Left lobe of liver (tissue), 2 donors: ENCODE data around the gene SAMD4B. TPM values are rescaled to one million over a fixed set of nuclear protein-coding genes. Genes with fewer than 3 reads are reported as not detected.
A peak's percentile ranks its signal among the peaks of the same experiment; 100 is the strongest.
"Not testable (repeated sequence)": the region's sequence is repeated elsewhere in the genome, so short reads cannot be mapped to it uniquely, and the experiment has no call there.

ENCODE experiments used
- ATAC-seq: fragments of 200-7000 bp; cut with Tn5 transposase; one replicate; pipeline ENCODE4 v1.9.1; 2020; ENCODE audit warnings: mild to moderate bottlenecking, moderate library complexity
- DNase-seq: peaks from one replicate; pipeline ENCODE4 v3.0.0-alpha.2; 2020; ENCODE audit warnings: low spot score
- total RNA-seq: library from RNA; stranded (reverse); gene quantifications from one replicate; pipeline ENCODE4 v1.2.1, GENCODE V29; 2021
- donor health status: DM: no; HTN: no; CAD: no; lungs with moderate emphysema.
- donor health status: DM: no; HTN: yes; CAD: no.

The SAMD4B gene
- total RNA-seq, 1 donor from 2014 or later: 30.1 TPM

- ATAC-seq: peak; percentile 97
- DNase-seq: peak; percentile 63
These were observed 20.7 kb downstream of the SAMD4B start for GRCh38 chr19:39362682-39363657.

GRCh38 chr19:39363901-39364457 is 21.8 kb downstream of the SAMD4B start:
- ATAC-seq: no peak
- DNase-seq: no peak

GRCh38 chr19:39365531-39365930 is 23.3 kb downstream of the SAMD4B start:
- no peak for DNase-seq
- ATAC-seq: no peak

GRCh38 chr19:39369200-39369599 is 27.0 kb downstream of the SAMD4B start:
- DNase-seq (no peak), ATAC-seq (no peak)

- no peak for ATAC-seq
- no peak for DNase-seq
These were observed 28.5 kb downstream of the SAMD4B start for GRCh38 chr19:39370735-39371134.

- ATAC-seq (peak; percentile 75), DNase-seq (peak; percentile 74)
These were observed 30.0 kb downstream of the SAMD4B start for GRCh38 chr19:39372047-39372802.

GRCh38 chr19:39372941-39373340 is 30.7 kb downstream of the SAMD4B start:
- DNase-seq (no peak), ATAC-seq (no peak)

GRCh38 chr19:39375929-39376328 is 33.7 kb downstream of the SAMD4B start:
- ATAC-seq (no peak), DNase-seq (no peak)

GRCh38 chr19:39377373-39378362 is 35.4 kb downstream of the SAMD4B start:
- DNase-seq (peak; percentile 91), ATAC-seq (peak; percentile 81)

GRCh38 chr19:39379366-39379765 is 37.1 kb downstream of the SAMD4B start:
- not testable (repeated sequence) for ATAC-seq, DNase-seq

GRCh38 chr19:39379865-39380396 is 37.7 kb downstream of the SAMD4B start:
- ATAC-seq (no peak), DNase-seq (no peak)

- ATAC-seq (no peak), DNase-seq (no peak)
These were observed 38.6 kb downstream of the SAMD4B start for GRCh38 chr19:39380521-39381502.

GRCh38 chr19:39381910-39382611 is 39.8 kb downstream of the SAMD4B start:
- DNase-seq (no peak), ATAC-seq (no peak)

- DNase-seq: no peak
These were observed 41.0 kb downstream of the SAMD4B start for GRCh38 chr19:39382991-39383828.

GRCh38 chr19:39384839-39385568 is 42.8 kb downstream of the SAMD4B start:
- DNase-seq (no peak), ATAC-seq (peak; percentile 14)

More at GRCh38 chr19:39382991-39383828, 41.0 kb downstream of the SAMD4B start:
- no peak for ATAC-seq

GRCh38 chr19:39385629-39386411 is 43.6 kb downstream of the SAMD4B start:
- no peak for DNase-seq
- ATAC-seq: no peak
